Brain microvascular endothelial cell (primary cell): ENCODE data around the gene OSBP2.

ENCODE experiments used
- DNase-seq: peaks from one replicate; pipeline ENCODE4 v3.0.0-alpha.2; 2020
- H3K27ac ChIP-seq: fragments of 250-450 bp; sonication (Bioruptor Pico); 2 replicates; pipeline ENCODE4 v1.5.1; 2020; ENCODE audit warnings: mild to moderate bottlenecking, moderate library complexity
- H3K27me3 ChIP-seq: fragments of 250-450 bp; sonication (Bioruptor Pico); replicated peaks from 2 replicates; pipeline ENCODE4 v1.5.1; 2020; ENCODE audit warnings: mild to moderate bottlenecking
- H3K36me3 ChIP-seq: fragments of 250-450 bp; sonication (Bioruptor Pico); replicated peaks from 2 replicates; pipeline ENCODE4 v1.5.1; 2020; ENCODE audit warnings: mild to moderate bottlenecking
- H3K4me3 ChIP-seq: 2 replicates; pipeline ENCODE4 v1.5.1; 2011; ENCODE audit warnings: low read depth, mild to moderate bottlenecking, control low read depth, low read length, moderate library complexity
- CTCF ChIP-seq: IDR thresholded peaks from 2 replicates; pipeline ENCODE4 v1.5.1; 2011; ENCODE audit warnings: low read depth, mild to moderate bottlenecking, moderate library complexity, low read length, control low read depth, inconsistent platforms; ENCODE audit errors: missing control alignments
- in situ Hi-C: cut with HindIII; loops from 2 replicates; pipeline ENCODE4 v1.10.0; 2017; ENCODE audit warnings: low sequenced_read_pairs, low pct_ligation_motif_present

OSBP2 gene

GRCh38 chr22:30695351-30695851 lies 727 bp downstream of the OSBP2 start:
- Histone ChIP-seq H3K36me3 (no peaks in the 10 kb centered on the region), H3K27me3 (no peaks in the 10 kb centered on the region), H3K27ac (no peak overlapping the region), H3K4me3 (peak overlapping the region; percentile 58)
- in situ Hi-C loops, result no loop called here
- no peak for TF ChIP-seq CTCF
- DNase-seq, result no peak

GRCh38 chr22:30695871-30696655 lies 1.4 kb downstream of the OSBP2 start:
- no peak for DNase-seq
- Histone ChIP-seq H3K27me3 (no peaks in the 10 kb centered on the region), H3K4me3 (no peak overlapping the region), H3K27ac (no peak overlapping the region), H3K36me3 (no peaks in the 10 kb centered on the region)
- in situ Hi-C loops, result no loop called here
- no peak for TF ChIP-seq CTCF

- no peak for TF ChIP-seq CTCF
- H3K27me3 ChIP-seq, result no peaks in the 10 kb centered on the region
- in situ Hi-C loops, result no loop called here
- DNase-seq, result no peak
- H3K36me3 ChIP-seq, result no peaks in the 10 kb centered on the region
- H3K4me3 ChIP-seq, result no peak overlapping the region
- no peak overlapping the region for H3K27ac ChIP-seq
Observed at GRCh38 chr22:30697975-30698374, 3.3 kb downstream of the OSBP2 start.

- in situ Hi-C loops, result no loop called here
- Histone ChIP-seq H3K4me3 (no peak overlapping the region), H3K27me3 (no peaks in the 10 kb centered on the region), H3K27ac (no peak overlapping the region), H3K36me3 (no peaks in the 10 kb centered on the region)
- TF ChIP-seq CTCF, result no peak
- peak; percentile 12 for DNase-seq
Observed at GRCh38 chr22:30701872-30702271, 7.2 kb downstream of the OSBP2 start.

- H3K4me3 ChIP-seq, result no peak overlapping the region
- H3K27ac ChIP-seq, result no peak overlapping the region
- DNase-seq, result no peak
- no peak for TF ChIP-seq CTCF
- H3K36me3 ChIP-seq, result no peaks in the 10 kb centered on the region
- no peaks in the 10 kb centered on the region for H3K27me3 ChIP-seq
- in situ Hi-C loops, result no loop called here
Observed at GRCh38 chr22:30702856-30703255, 8.2 kb downstream of the OSBP2 start.

GRCh38 chr22:30704978-30705377 lies 10.3 kb downstream of the OSBP2 start:
- no peak overlapping the region for H3K4me3 ChIP-seq
- no peaks in the 10 kb centered on the region for H3K27me3 ChIP-seq
- in situ Hi-C loops, result no loop called here
- DNase-seq, result no peak
- no peaks in the 10 kb centered on the region for H3K36me3 ChIP-seq
- no peak for TF ChIP-seq CTCF
- no peak overlapping the region for H3K27ac ChIP-seq
